Liver (tissue), 9 donors: ENCODE measurements around the gene OPTC. TPM values are rescaled to one million over a fixed set of nuclear protein-coding genes. Genes with fewer than 3 reads are reported as not detected.

Experiments
- DNase-seq: peaks from one replicate; pipeline ENCODE4 v3.0.0-alpha.2; 2017; ENCODE audit warnings: low spot score
- H3K27ac ChIP-seq, 2 donors: one replicate each; pipeline ENCODE4 v1.7.0; 2013; ENCODE audit warnings: inconsistent platforms in 2 of 2, low read length in 2 of 2, control low read depth in 1 of 2, low read depth in 1 of 2, mild to moderate bottlenecking in 1 of 2
- H3K27me3 ChIP-seq, 4 donors: one replicate each; pipeline versions ENCODE4 v1.6.1 to v1.7.0; 2013; ENCODE audit warnings: low read length in 3 of 4, inconsistent platforms in 1 of 4, mild to moderate bottlenecking in 1 of 4, moderate library complexity in 1 of 4; ENCODE audit not compliant: control insufficient read depth in 4 of 4, insufficient read depth in 4 of 4
- H3K36me3 ChIP-seq, 4 donors: one replicate each; pipeline versions ENCODE4 v1.6.1 to v1.7.0; 2013; ENCODE audit warnings: low read length in 3 of 4, mild to moderate bottlenecking in 3 of 4, low read depth in 1 of 4, moderate library complexity in 1 of 4; ENCODE audit not compliant: control insufficient read depth in 4 of 4, insufficient read depth in 3 of 4
- H3K4me1 ChIP-seq, 4 donors: one replicate each; pipeline versions ENCODE4 v1.6.1 to v1.7.0; 2013; ENCODE audit warnings: low read length in 3 of 4, mild to moderate bottlenecking in 3 of 4, moderate library complexity in 1 of 4; ENCODE audit not compliant: control insufficient read depth in 4 of 4, insufficient read depth in 4 of 4
- H3K4me3 ChIP-seq, 3 donors: one replicate each; pipeline versions ENCODE4 v1.6.1 to v1.7.0; 2013; ENCODE audit warnings: low read length in 3 of 3, control low read depth in 1 of 3, low read depth in 1 of 3, mild to moderate bottlenecking in 1 of 3
- H3K9ac ChIP-seq, 2 donors: one replicate each; pipeline ENCODE4 v1.7.0; 2013; ENCODE audit warnings: low read length in 2 of 2, mild to moderate bottlenecking in 2 of 2, moderate library complexity in 2 of 2, control low read depth in 1 of 2, low read depth in 1 of 2
- H3K9me3 ChIP-seq, 4 donors: one replicate each; pipeline versions ENCODE4 v1.6.1 to v1.7.0; 2013; ENCODE audit warnings: low read length in 3 of 4; ENCODE audit not compliant: control insufficient read depth in 4 of 4
- ATF3 ChIP-seq: IDR thresholded peaks from 2 replicates; pipeline ENCODE4 v1.6.1; 2016; ENCODE audit warnings: antibody characterized with exemption
- CTCF ChIP-seq: fragments of 150-350 bp; IDR thresholded peaks from 2 replicates; pipeline ENCODE4 v1.5.1; 2017; ENCODE audit warnings: improper control_type of control experiment, low read depth, low read length; ENCODE audit not compliant: missing input control
- EGR1 ChIP-seq, 2 donors: IDR thresholded peaks; 2 replicates each; pipeline ENCODE4 v1.6.1; 2016 to 2018; ENCODE audit warnings: antibody characterized with exemption in 2 of 2, low read depth in 2 of 2
- FOXA1 ChIP-seq: IDR thresholded peaks from 2 replicates; pipeline ENCODE4 v1.6.1; 2016; ENCODE audit warnings: antibody characterized with exemption
- FOXA2 ChIP-seq: IDR thresholded peaks from 2 replicates; pipeline ENCODE4 v1.6.1; 2016; ENCODE audit warnings: antibody characterized with exemption
- GABPA ChIP-seq, 2 donors: IDR thresholded peaks in 1 of 2; conservative IDR thresholded peaks in 1 of 2; 2 replicates each; pipeline ENCODE4 v1.6.1; 2016; ENCODE audit warnings: antibody characterized with exemption in 2 of 2, mild to moderate bottlenecking in 1 of 2, moderate library complexity in 1 of 2
- HNF4A ChIP-seq, 2 donors: conservative IDR thresholded peaks; 2 replicates each; pipeline ENCODE4 v1.6.1; 2016; ENCODE audit warnings: antibody characterized with exemption in 2 of 2, mild to moderate bottlenecking in 2 of 2
- HNF4G ChIP-seq: IDR thresholded peaks from 2 replicates; pipeline ENCODE4 v1.6.1; 2016; ENCODE audit warnings: antibody characterized with exemption
- JUND ChIP-seq, 2 donors: IDR thresholded peaks; 2 replicates each; pipeline ENCODE4 v1.6.1; 2016; ENCODE audit warnings: antibody characterized with exemption in 2 of 2
- MAX ChIP-seq: IDR thresholded peaks from 2 replicates; pipeline ENCODE4 v1.6.1; 2016; ENCODE audit warnings: antibody characterized with exemption
- NR2F2 ChIP-seq: IDR thresholded peaks from 2 replicates; pipeline ENCODE4 v1.6.1; 2016; ENCODE audit warnings: antibody characterized with exemption
- RAD21 ChIP-seq, 2 donors: IDR thresholded peaks; 2 replicates each; pipeline ENCODE4 v1.6.1; 2016; ENCODE audit warnings: antibody characterized with exemption in 2 of 2, mild to moderate bottlenecking in 2 of 2
- REST ChIP-seq: IDR thresholded peaks from 2 replicates; pipeline ENCODE4 v1.6.1; 2016; ENCODE audit warnings: antibody characterized with exemption, mild to moderate bottlenecking
- SP1 ChIP-seq: IDR thresholded peaks from 2 replicates; pipeline ENCODE4 v1.6.1; 2018; ENCODE audit warnings: antibody characterized with exemption, mild to moderate bottlenecking
- TAF1 ChIP-seq: conservative IDR thresholded peaks from 2 replicates; pipeline ENCODE4 v1.6.1; 2016; ENCODE audit warnings: antibody characterized with exemption, mild to moderate bottlenecking
- YY1 ChIP-seq: IDR thresholded peaks from 2 replicates; pipeline ENCODE4 v1.6.1; 2016; ENCODE audit warnings: antibody characterized with exemption, mild to moderate bottlenecking
- WGBS: extraction: QIAGEN DNeasy Blood & Tissue Kit; methylation state at CpG from one replicate; pipeline ENCODE4 v1.1.7; 2013; 5-methylcytosine and 5-hydroxymethylcytosine counted together
- polyA plus RNA-seq, 2 donors: library from polyadenylated mRNA; stranded (reverse) in 1 of 2; unstranded in 1 of 2; fragments of 200-250 nt in 1 of 2; fragments of >200 nt in 1 of 2; fragmentation: Nextera tagmentation in 1 of 2; extraction: Ambion mirVana in 1 of 2; gene quantifications; one replicate each; pipeline versions ENCODE4 v1.2.1 to v1.2.3, GENCODE V29; 2013 to 2015
- total RNA-seq, 2 donors: library from RNA; depleted of rRNA; stranded (reverse); fragments of >200 nt; gene quantifications; one replicate each; pipeline ENCODE4 v1.2.3, GENCODE V29; 2014
- TF ChIP-seq, protein P1 (sequence below): IDR thresholded peaks from 2 replicates; pipeline ENCODE4 v1.6.1; 2016; ENCODE audit warnings: antibody characterized with exemption
- donor health status: healthy.
- donor health status: healthy.
- donor health status: healthy.
- donor health status: healthy.
- donor health status: healthy.

The OPTC gene
- total and polyA plus RNA-seq, 4 donors, result not detected

DNA sequence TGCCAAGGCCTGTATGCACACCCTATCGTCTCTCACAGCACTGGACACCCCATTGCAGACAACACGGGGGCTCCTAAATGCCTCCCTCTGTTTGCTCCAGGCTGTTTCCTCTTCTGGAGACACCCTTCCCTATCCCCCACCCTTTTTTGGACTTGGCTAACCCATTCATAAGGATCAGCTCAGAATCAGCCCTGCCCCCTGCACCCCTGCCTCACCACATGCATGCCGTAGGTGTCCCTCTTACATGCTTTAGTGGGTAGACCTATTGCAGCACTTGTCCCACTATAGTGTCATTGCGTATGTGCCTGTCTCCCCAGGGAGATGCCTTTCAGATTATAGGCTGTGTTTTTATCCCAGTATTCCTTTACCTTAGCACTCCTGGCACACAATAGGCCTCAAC is 30.9 kb downstream of the OPTC start:
- Histone ChIP-seq H3K27me3 (no peaks in the 10 kb centered on the region), H3K4me1 (no peaks in the 10 kb centered on the region), H3K9ac (no peak overlapping the region), H3K9me3 (no peaks in the 10 kb centered on the region), H3K27ac (no peak overlapping the region), H3K4me3 (no peak overlapping the region), H3K36me3 (no peaks in the 10 kb centered on the region)
- WGBS, result 96% methylated on average over 4 of the region's 4 CpGs
- TF ChIP-seq, protein P1, sequence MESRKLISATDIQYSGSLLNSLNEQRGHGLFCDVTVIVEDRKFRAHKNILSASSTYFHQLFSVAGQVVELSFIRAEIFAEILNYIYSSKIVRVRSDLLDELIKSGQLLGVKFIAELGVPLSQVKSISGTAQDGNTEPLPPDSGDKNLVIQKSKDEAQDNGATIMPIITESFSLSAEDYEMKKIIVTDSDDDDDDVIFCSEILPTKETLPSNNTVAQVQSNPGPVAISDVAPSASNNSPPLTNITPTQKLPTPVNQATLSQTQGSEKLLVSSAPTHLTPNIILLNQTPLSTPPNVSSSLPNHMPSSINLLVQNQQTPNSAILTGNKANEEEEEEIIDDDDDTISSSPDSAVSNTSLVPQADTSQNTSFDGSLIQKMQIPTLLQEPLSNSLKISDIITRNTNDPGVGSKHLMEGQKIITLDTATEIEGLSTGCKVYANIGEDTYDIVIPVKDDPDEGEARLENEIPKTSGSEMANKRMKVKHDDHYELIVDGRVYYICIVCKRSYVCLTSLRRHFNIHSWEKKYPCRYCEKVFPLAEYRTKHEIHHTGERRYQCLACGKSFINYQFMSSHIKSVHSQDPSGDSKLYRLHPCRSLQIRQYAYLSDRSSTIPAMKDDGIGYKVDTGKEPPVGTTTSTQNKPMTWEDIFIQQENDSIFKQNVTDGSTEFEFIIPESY, result no peak
- TF ChIP-seq REST, result no peak
- TF ChIP-seq ATF3, result no peak
- TF ChIP-seq FOXA2, result no peak
- no peak for TF ChIP-seq RAD21 (IDR thresholded peaks at IDR 0.05)
- TF ChIP-seq SP1, result no peak
- no peak for TF ChIP-seq YY1
- TF ChIP-seq NR2F2, result no peak
- no peak for TF ChIP-seq FOXA1
- TF ChIP-seq JUND (IDR thresholded peaks at IDR 0.05), result no peak
- TF ChIP-seq HNF4A (conservative IDR thresholded peaks at IDR 0.05), result no peak
- TF ChIP-seq HNF4G, result no peak
- no peak for TF ChIP-seq GABPA (IDR thresholded peaks at IDR 0.05 in 1 of 2, conservative IDR thresholded peaks at IDR 0.05 in 1 of 2)
- no peak for TF ChIP-seq TAF1
- TF ChIP-seq CTCF, result no peak
- no peak for DNase-seq

DNA sequence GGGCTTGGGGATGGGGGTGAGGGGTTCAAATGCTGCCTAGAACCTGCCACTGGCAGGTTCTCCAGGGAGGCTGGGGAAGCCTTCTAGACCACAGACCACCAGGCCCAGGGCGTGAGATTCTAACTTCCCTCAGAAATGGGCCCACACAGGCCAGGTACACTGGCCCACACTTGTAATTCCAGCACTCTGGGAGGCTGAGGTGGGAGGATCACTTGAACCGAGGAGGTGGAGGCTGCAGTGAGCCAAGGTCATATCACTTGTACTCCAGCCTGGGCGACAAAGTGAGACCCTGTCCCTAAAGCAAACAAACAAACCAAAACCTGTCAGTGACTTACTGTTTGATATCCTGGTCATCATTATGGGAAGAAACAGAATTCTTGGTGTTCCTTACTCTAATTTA is 31.7 kb downstream of the OPTC start:
- WGBS, result 92% methylated on average over 3 of the region's 3 CpGs
- H3K9ac ChIP-seq, result no peak overlapping the region

More for the DNA sequence above, 31.7 kb downstream of the OPTC start:
- no peak for DNase-seq
- H3K36me3 ChIP-seq, result no peaks in the 10 kb centered on the region
- H3K9me3 ChIP-seq, result no peaks in the 10 kb centered on the region
- H3K27me3 ChIP-seq, result no peaks in the 10 kb centered on the region
- no peak overlapping the region for H3K27ac ChIP-seq
- H3K4me1 ChIP-seq, result no peaks in the 10 kb centered on the region
- no peak for TF ChIP-seq MAX
- TF ChIP-seq EGR1 (IDR thresholded peaks at IDR 0.05; ENCODE audit: low read depth in 2 of 2), result no peak
- TF ChIP-seq, protein P1, result no peak
- H3K4me3 ChIP-seq, result no peak overlapping the region
